ENCODE measurements around the gene SETBP1. TPM values are rescaled to one million over a fixed set of nuclear protein-coding genes. Genes with fewer than 3 reads are reported as not detected.

The SETBP1 gene
- total and polyA plus RNA-seq, 2 of the 4 experiments (the other 2 are of a cell fraction): 0.19 to 0.36 TPM

GRCh38 chr18:44723411-44723810, 42.7 kb downstream of the SETBP1 start:
- no peak for ATAC-seq (ENCODE audit: low read depth)
- 0 out of 2 replicates have a peak, but pooled peaks cover 5% of the 10 kb centered on the region for H3K9me1 ChIP-seq (ENCODE audit: insufficient read depth, low read length)
- no peak for TF ChIP-seq SMC3 (IDR thresholded peaks at IDR 0.05; ENCODE audit: low read depth, low read length)
- no peak for TF ChIP-seq POLR2A (IDR thresholded peaks at IDR 0.05; ENCODE audit: low read depth, low read length)
- TF ChIP-seq FOS (IDR thresholded peaks at IDR 0.05; ENCODE audit: low read depth, low read length): no peak
- no peak for TF ChIP-seq MXI1 (IDR thresholded peaks at IDR 0.05; ENCODE audit: borderline replicate concordance, low read depth, low read length)
- TF ChIP-seq RCOR1 (IDR thresholded peaks at IDR 0.05; ENCODE audit: insufficient replicate concordance, low read length): no peak
- H2BK20ac ChIP-seq (ENCODE audit: low read depth, low read length): no peak overlapping the region
- peaks cover 4% of the 10 kb centered on the region for H3K4me1 ChIP-seq (ENCODE audit: control insufficient read depth, insufficient read depth, low read length)
- no peak overlapping the region for H3K27ac ChIP-seq (ENCODE audit: insufficient read depth, low read length)
- H3K36me3 ChIP-seq (ENCODE audit: control insufficient read depth, insufficient read depth, low read length): no peaks in the 10 kb centered on the region
- no peak overlapping the region for H3K4me3 ChIP-seq (ENCODE audit: insufficient read depth, low read depth, low read length)
- dilution Hi-C loops (cut with HindIII; ENCODE audit: low sequenced_read_pairs, unreplicated experiment): no loop called here
- H2BK15ac ChIP-seq (ENCODE audit: low read depth, low read length): no peak overlapping the region
- H4K20me1 ChIP-seq (ENCODE audit: insufficient read depth, low read length): no peaks in the 10 kb centered on the region
- H4K91ac ChIP-seq (ENCODE audit: insufficient read depth, low read depth, low read length): no peak overlapping the region
- H3K79me1 ChIP-seq (ENCODE audit: low read depth in 1 of 2, low read length in 2 of 2): no peaks in the 10 kb centered on the region
- no peak overlapping the region for H3K56ac ChIP-seq (ENCODE audit: extremely low read depth, insufficient read depth, low read length)
- H2AFZ ChIP-seq (replicated peaks; ENCODE audit: low read length, poor library complexity): no peak overlapping the region
- no peak overlapping the region for H3K4ac ChIP-seq (ENCODE audit: low read depth, low read length)
- no TSS peak for BruUV-seq (replicated peaks)
- H2BK5ac ChIP-seq (ENCODE audit: low read depth, low read length, poor library complexity, severe bottlenecking): no peak overlapping the region
- H3K18ac ChIP-seq (ENCODE audit: low read depth, low read length): no peak overlapping the region
- no peak overlapping the region for H3K4me2 ChIP-seq (ENCODE audit: low read depth, low read length)
- no peak overlapping the region for H2AK9ac ChIP-seq (replicated peaks; ENCODE audit: low read depth, low read length, poor library complexity)
- H2AK5ac ChIP-seq (ENCODE audit: low read depth, low read length): no peak overlapping the region
- ChIA-PET POLR2A (ENCODE audit: unreplicated experiment) (no interaction called here), CTCF (interaction anchor here (0.5 kb wide), 1 partner anchor 1495 kb away, joined by 3 read pairs; no protein-coding TSS in a partner anchor)
- in situ Hi-C loops (cut with MboI; ENCODE audit: low sequenced_read_pairs): no loop called here
- H3K27me3 ChIP-seq (ENCODE audit: control insufficient read depth, insufficient read depth, low read length): no peaks in the 10 kb centered on the region; the same call in 1 of the 2 replicates
- no peak overlapping the region for H4K8ac ChIP-seq (ENCODE audit: low read depth in 2 of 2, low read length in 2 of 2)
- 80% methylated on average over 1 of the region's 6 CpGs; no CpG with 5 or more reads in 1 of the 2 experiments for WGBS, 2 experiments (ENCODE audit: extremely low coverage in 2 of 2, insufficient read length in 1 of 2)
- no peak overlapping the region for H2BK120ac ChIP-seq (ENCODE audit: low read depth, low read length)
- H3K23ac ChIP-seq (ENCODE audit: low read depth, low read length): no peak overlapping the region
- H4K5ac ChIP-seq (ENCODE audit: low read depth, low read length): no peak overlapping the region
- DNase-seq: no peak
- no peak overlapping the region for H3K14ac ChIP-seq (replicated peaks; ENCODE audit: low read depth, low read length)
- H3K9me3 ChIP-seq (ENCODE audit: control insufficient read depth, insufficient read depth, low read length): no peaks in the 10 kb centered on the region
- intact Hi-C loops (cut with micrococcal nuclease): no loop called here
- H3K9ac ChIP-seq (ENCODE audit: low read depth, low read length): no peak overlapping the region

All from IMR-90 (cell line).